Hematopoietic multipotent progenitor cell treated with erythropoietin and hydrocortisone succinate and interleukin-3 and kit ligand, for 4 days (in vitro differentiated cells): ENCODE results near the gene KLHDC8B.
A peak's percentile ranks its signal among the peaks of the same experiment; 100 is the strongest.

Experiments used
- DNase-seq: peaks from one replicate; pipeline ENCODE4 v3.0.0-alpha.2; 2015

The KLHDC8B gene

DNA sequence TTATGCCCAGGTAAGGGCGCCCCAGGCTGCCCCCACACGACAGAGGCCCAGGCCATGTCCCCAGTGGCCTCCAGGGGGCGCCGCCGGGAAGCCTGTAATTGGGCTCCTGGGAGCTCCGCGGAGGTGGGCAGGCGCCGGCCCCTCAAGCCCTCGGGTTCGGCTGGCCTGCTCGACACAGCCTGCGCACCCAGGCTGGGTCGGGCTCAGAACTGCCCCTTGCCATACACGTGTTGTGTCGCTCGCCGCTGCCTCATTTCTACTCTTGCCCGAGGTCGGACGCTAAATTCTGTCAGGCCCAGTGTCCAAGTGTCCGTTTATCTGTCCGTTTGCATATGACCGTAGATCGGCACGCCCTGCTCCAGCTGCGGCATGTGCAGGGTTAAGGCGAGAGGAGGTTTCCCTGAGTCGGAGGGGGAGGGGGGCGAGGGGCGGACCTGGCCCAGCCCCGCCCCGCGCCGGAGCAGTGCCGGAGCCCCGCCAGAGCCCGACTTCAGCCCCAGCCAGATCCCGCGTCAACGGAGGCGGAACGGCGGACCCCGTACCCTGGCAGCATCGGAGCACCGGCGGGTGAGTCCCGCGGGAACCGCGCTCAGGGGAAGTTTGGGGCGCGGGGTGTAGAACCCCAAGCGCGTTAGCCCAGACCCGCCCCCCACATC lies at the start of gene KLHDC8B:
TSS of gene KLHDC8B (plus strand) at position 480 of the 656 bp plus-strand sequence. CDS start 1,172 bp downstream, outside the sequence.
- DNase-seq: peak; percentile 94

DNA sequence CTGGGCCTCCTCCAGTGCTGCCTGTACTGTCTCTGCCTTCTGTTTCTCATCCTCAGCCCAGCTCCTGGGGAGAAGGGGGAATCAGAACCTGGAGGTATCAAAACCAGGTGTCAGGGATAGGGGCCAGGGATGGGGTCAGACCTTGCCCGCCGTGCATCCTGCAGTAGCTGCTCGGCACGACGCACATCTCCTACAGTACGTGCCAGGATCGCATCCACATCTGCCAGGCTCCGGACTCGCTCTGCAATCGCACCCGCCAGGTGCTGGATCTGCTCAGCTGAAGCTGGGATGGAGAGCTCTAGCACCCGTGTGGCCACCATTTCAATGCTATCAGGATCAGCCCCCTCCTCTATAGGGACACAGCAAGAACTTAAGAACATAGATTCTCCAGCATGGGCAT lies 49.4 kb upstream of the KLHDC8B start:
- DNase-seq: no peak

GRCh38 chr3:49122451-49122850 lies 48.9 kb upstream of the KLHDC8B start:
- no peak for DNase-seq

GRCh38 chr3:49122886-49123545 lies 48.4 kb upstream of the KLHDC8B start:
- no peak for DNase-seq

- DNase-seq: no peak
These were observed 47.7 kb upstream of the KLHDC8B start for GRCh38 chr3:49123687-49124086.

- no peak for DNase-seq
These were observed 47.2 kb upstream of the KLHDC8B start for GRCh38 chr3:49124203-49124602.

GRCh38 chr3:49124991-49125670 lies 46.3 kb upstream of the KLHDC8B start:
- no peak for DNase-seq

DNA sequence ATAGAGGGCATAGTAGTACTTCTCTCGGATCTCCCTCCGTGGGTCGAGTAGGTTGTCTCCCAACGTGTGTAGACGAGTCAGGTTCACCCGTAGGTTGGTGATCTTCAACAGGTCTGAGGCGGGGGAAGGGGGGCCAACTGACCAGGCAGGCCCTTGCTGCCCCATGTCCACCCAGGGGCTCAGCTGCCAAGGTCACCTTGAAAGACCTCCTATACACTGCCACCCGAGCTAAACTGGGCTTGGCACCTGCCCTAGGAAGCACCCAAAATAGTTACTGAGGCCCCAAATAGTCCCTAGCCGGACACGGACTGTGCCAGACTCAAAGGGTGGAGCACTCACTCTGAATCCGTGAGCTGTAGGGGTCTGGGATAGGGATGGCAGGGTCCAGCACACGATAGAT lies 40.4 kb upstream of the KLHDC8B start:
- no peak for DNase-seq

DNA sequence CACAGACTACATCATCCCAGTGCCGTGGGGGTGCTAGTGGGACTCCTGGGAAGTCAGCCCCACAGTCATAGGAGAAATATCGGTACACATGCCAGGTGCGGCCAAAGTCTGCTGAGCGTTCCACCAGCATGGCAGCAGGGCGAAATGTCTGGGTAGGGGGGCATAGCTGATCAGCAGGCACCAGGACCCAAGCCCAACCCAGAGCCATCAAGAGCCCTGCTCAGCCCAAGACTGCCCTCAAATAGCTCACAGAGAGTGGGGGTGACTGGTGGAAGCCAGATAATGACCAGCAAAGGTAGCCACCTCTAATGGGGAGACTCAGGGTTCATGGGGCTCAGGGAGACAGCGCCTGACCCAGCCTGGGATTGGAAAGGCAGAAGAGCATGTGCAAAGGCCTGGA lies 39.8 kb upstream of the KLHDC8B start:
- no peak for DNase-seq

GRCh38 chr3:49132073-49132436 lies 39.3 kb upstream of the KLHDC8B start:
- no peak for DNase-seq

DNA sequence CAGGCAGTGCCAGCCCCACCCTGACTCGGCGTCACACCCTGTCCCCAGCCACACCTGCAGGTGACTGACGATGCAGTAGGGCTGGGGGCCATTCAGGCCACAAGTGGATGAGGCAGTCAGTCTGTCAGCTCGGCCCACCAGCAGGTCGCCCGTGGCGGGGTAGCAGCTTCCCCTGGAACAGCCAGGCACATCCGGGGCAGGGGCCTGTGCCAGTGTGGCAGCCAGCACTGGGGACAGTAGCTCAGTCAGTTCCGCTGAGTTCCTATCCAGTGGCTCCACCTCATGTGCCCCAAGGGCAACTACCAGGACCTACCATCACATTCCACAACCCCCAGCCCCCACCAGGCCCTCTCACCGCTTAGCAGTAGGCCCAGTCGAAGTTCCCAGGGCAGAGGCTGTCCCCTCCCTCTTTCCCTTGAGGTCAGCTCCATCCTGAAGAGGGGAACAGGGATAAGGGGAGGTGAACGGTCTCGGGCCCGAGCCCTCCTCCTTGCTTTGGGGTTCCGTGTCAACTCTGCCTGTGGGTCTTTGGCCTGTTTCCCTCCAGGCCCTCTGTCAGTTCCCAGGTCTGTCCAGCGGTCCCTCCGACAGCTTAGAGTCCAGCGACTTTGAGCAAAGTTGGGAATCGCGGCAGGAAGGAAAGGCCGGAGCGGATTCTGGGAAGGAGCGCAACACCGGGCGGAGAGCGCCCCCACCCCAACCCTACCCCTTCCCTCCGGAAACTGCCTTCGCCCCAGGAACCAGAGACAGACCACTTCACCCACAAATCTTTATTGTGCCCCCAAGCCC lies 38.8 kb upstream of the KLHDC8B start, which contains the start of gene LAMB2:
TSS of gene LAMB2 (minus strand) at position 614 of the 789 bp plus-strand sequence. CDS start at position 431, 183 bp downstream.
- DNase-seq: peak; percentile 61

GRCh38 chr3:49133226-49133951 lies 38.0 kb upstream of the KLHDC8B start:
- DNase-seq: peak; percentile 76

- peak; percentile 29 for DNase-seq
These were observed 36.7 kb upstream of the KLHDC8B start for GRCh38 chr3:49134471-49135265.

- DNase-seq: no peak
These were observed 35.9 kb upstream of the KLHDC8B start for GRCh38 chr3:49135499-49135898.

GRCh38 chr3:49140080-49140479 lies 31.3 kb upstream of the KLHDC8B start:
- no peak for DNase-seq

- DNase-seq: no peak
These were observed 23.2 kb upstream of the KLHDC8B start for GRCh38 chr3:49148159-49148558.

GRCh38 chr3:49151610-49152009 lies 19.8 kb upstream of the KLHDC8B start:
- no peak for DNase-seq

GRCh38 chr3:49153349-49153912 lies 18.0 kb upstream of the KLHDC8B start:
- no peak for DNase-seq

- DNase-seq: no peak
These were observed 14.1 kb upstream of the KLHDC8B start for GRCh38 chr3:49157289-49157688.

DNA sequence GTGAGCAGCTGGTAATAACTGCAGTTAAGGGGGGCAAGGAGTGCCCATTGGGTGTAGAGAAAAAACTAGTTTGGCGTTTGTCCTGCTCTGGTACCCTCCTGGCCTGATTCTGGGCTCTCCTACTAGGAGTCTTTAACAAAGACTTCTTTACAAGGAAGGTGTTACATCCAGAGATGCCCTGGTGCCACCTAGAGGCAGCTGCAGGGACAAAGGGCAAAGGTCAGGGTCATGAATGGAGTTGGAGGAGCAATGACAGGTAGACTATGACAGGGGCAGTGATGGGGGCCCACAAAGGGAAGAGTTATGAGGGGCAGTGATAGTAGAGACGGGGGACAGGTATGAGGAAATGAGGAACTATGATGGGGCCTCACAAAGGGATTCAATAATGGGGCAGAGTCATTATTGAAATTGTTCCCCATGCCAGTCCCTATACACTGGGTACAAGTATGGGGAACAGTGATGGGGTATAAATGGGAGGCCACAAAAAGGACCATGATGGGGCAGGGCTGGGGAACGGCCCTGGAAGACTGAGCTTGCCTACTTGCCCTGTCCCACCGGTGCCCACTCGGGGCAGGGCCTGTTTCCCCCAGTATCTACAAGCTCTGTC lies 13.2 kb upstream of the KLHDC8B start:
- DNase-seq: peak; percentile 80

GRCh38 chr3:49158792-49159191 lies 12.6 kb upstream of the KLHDC8B start:
- no peak for DNase-seq
